H1 (cell line): ENCODE results near the gene MAS1L. TPM values are rescaled to one million over a fixed set of nuclear protein-coding genes. Genes with fewer than 3 reads are reported as not detected.

Source experiments
- CTCF ChIA-PET: fragments of 300-600 bp; sonication (Branson Sonifier 250); formaldehyde crosslinking; loops from one replicate; lab custom pipeline; 2021; ENCODE audit not compliant: partially characterized antibody; lab: Charles Lee
- POLR2A ChIA-PET: fragments of 300-600 bp; sonication (Branson Sonifier 250); formaldehyde crosslinking; loops from one replicate; lab custom pipeline; 2021; ENCODE audit warnings: inconsistent platforms; ENCODE audit not compliant: partially characterized antibody; lab: Charles Lee
- DNase-seq, 2 experiments: peaks; one replicate each; pipeline versions ENCODE4 v3.0.0 to v3.0.0-alpha.2; 2010 to 2022; ENCODE audit warnings: low spot score in 2 of 2, low read depth in 1 of 2, mixed read lengths in 1 of 2
- FAIRE-seq: peaks from 2 replicates; lab custom pipeline; 2011; peaks lifted over from hg19 to GRCh38; lab: Jason Lieb, UNC
- H2AFZ ChIP-seq: 2 replicates; pipeline ENCODE4 v1.8.1; 2012; ENCODE audit warnings: low read length, inconsistent platforms
- H2AK5ac ChIP-seq: 2 replicates; pipeline ENCODE4 v1.6.1; 2013; ENCODE audit warnings: low read depth, low read length
- H2BK120ac ChIP-seq: replicated peaks from 2 replicates; pipeline ENCODE3; 2013; ENCODE audit warnings: low read depth, low read length, inconsistent platforms
- H2BK12ac ChIP-seq: 2 replicates; pipeline ENCODE4 v1.6.1; 2013; ENCODE audit warnings: low read depth, low read length
- H2BK15ac ChIP-seq: 2 replicates; pipeline ENCODE4 v1.6.1; 2013; ENCODE audit warnings: low read length
- H2BK20ac ChIP-seq: 2 replicates; pipeline ENCODE4 v1.6.1; 2013; ENCODE audit warnings: low read length
- H2BK5ac ChIP-seq: 2 replicates; pipeline ENCODE4 v1.6.1; 2013; ENCODE audit warnings: low read depth, low read length
- H3K14ac ChIP-seq: 2 replicates; pipeline ENCODE4 v1.6.1; 2013; ENCODE audit warnings: inconsistent platforms; ENCODE audit not compliant: insufficient read length
- H3K18ac ChIP-seq: 2 replicates; pipeline ENCODE4 v1.6.1; 2013; ENCODE audit warnings: low read length; ENCODE audit errors: extremely low read depth
- H3K23ac ChIP-seq: 2 replicates; pipeline ENCODE4 v1.6.1; 2013; ENCODE audit warnings: inconsistent platforms; ENCODE audit not compliant: insufficient read length
- H3K23me2 ChIP-seq: 2 replicates; pipeline ENCODE4 v1.6.1; 2013; ENCODE audit warnings: low read depth, low read length
- H3K27ac ChIP-seq: 2 replicates; pipeline ENCODE4 v1.6.1; 2011; ENCODE audit warnings: low read depth, low read length, inconsistent platforms
- H3K27me3 ChIP-seq, 4 experiments: replicated peaks in 1 of 4; 1 replicate in 1 of 4; 2 replicates in 3 of 4; pipeline versions ENCODE4 v1.6.1 to v1.8.1; 2011 to 2013; ENCODE audit warnings: low read length in 3 of 4, mild to moderate bottlenecking in 3 of 4, inconsistent platforms in 2 of 4, mixed read lengths in 2 of 4, moderate library complexity in 1 of 4; ENCODE audit not compliant: control insufficient read depth in 3 of 4, insufficient read depth in 3 of 4; ENCODE audit errors: extremely low read depth in 1 of 4
- H3K36me3 ChIP-seq, 4 experiments: 2 replicates each; pipeline versions ENCODE4 v1.6.1 to v1.8.1; 2011 to 2013; ENCODE audit warnings: mild to moderate bottlenecking in 4 of 4, low read length in 3 of 4, moderate library complexity in 2 of 4, control low read depth in 1 of 4, inconsistent platforms in 1 of 4; ENCODE audit not compliant: insufficient read depth in 4 of 4, control insufficient read depth in 2 of 4
- H3K4ac ChIP-seq: replicated peaks from 2 replicates; pipeline ENCODE3; 2013; ENCODE audit warnings: low read length, low read depth, mixed read lengths, inconsistent platforms; ENCODE audit not compliant: insufficient read length
- H3K4me1 ChIP-seq, 4 experiments: replicated peaks in 1 of 4; 1 replicate in 1 of 4; 2 replicates in 3 of 4; pipeline versions ENCODE4 v1.6.1 to v1.8.1; 2011 to 2013; ENCODE audit warnings: low read length in 3 of 4, inconsistent platforms in 2 of 4, mixed read lengths in 1 of 4; ENCODE audit not compliant: insufficient read depth in 4 of 4, control insufficient read depth in 3 of 4
- H3K4me2 ChIP-seq, 2 experiments: 2 replicates each; pipeline versions ENCODE4 v1.6.1 to v1.8.1; 2011 to 2013; ENCODE audit warnings: low read depth in 2 of 2, low read length in 2 of 2, control low read depth in 1 of 2, inconsistent platforms in 1 of 2, mild to moderate bottlenecking in 1 of 2; ENCODE audit not compliant: insufficient read depth in 1 of 2
- H3K4me3 ChIP-seq, 4 experiments: fragments of 200-600, 300-600 bp in 1 of 4; sonication (generic), shearing (Covaris generic), sonication (Bioruptor Twin) in 1 of 4; 2 replicates each; pipeline versions ENCODE4 v1.5.1 to v1.8.1; 2011 to 2016; ENCODE audit warnings: low read length in 4 of 4, low read depth in 3 of 4, control low read depth in 2 of 4, inconsistent platforms in 2 of 4, mild to moderate bottlenecking in 2 of 4, mixed read lengths in 1 of 4, moderate library complexity in 1 of 4; ENCODE audit not compliant: insufficient read depth in 2 of 4; ENCODE audit errors: extremely low read depth in 1 of 4
- H3K56ac ChIP-seq: replicated peaks from 2 replicates; pipeline ENCODE3; 2013; ENCODE audit warnings: low read depth, mild to moderate bottlenecking, mixed read lengths, low read length, inconsistent platforms; ENCODE audit not compliant: insufficient read length
- H3K79me1 ChIP-seq: 2 replicates; pipeline ENCODE4 v1.6.1; 2013; ENCODE audit warnings: low read depth, low read length, control low read depth
- H3K79me2 ChIP-seq, 2 experiments: 2 replicates each; pipeline versions ENCODE4 v1.6.1 to v1.8.1; 2012 to 2013; ENCODE audit warnings: low read length in 2 of 2, mild to moderate bottlenecking in 2 of 2, inconsistent platforms in 1 of 2; ENCODE audit not compliant: insufficient read depth in 2 of 2, control insufficient read depth in 1 of 2
- H3K9ac ChIP-seq, 4 experiments: replicated peaks in 1 of 4; 1 replicate in 1 of 4; 2 replicates in 3 of 4; pipeline versions ENCODE4 v1.6.1 to v1.8.1; 2011 to 2013; ENCODE audit warnings: low read depth in 3 of 4, low read length in 3 of 4, control low read depth in 2 of 4, mild to moderate bottlenecking in 2 of 4, moderate library complexity in 2 of 4, inconsistent platforms in 1 of 4; ENCODE audit errors: extremely low read depth in 1 of 4
- H3K9me3 ChIP-seq, 2 experiments: 2 replicates each; pipeline versions ENCODE4 v1.6.1 to v1.8.1; 2012 to 2013; ENCODE audit warnings: mild to moderate bottlenecking in 2 of 2, moderate library complexity in 2 of 2, control low read depth in 1 of 2, inconsistent platforms in 1 of 2, low read depth in 1 of 2, low read length in 1 of 2, mixed read lengths in 1 of 2; ENCODE audit not compliant: insufficient read depth in 2 of 2
- H4K20me1 ChIP-seq, 2 experiments: replicated peaks in 1 of 2; 2 replicates each; pipeline versions ENCODE3 to v1.8.1; 2011 to 2013; ENCODE audit warnings: inconsistent platforms in 2 of 2, low read length in 2 of 2, mild to moderate bottlenecking in 1 of 2; ENCODE audit not compliant: insufficient read depth in 2 of 2, control insufficient read depth in 1 of 2
- H4K5ac ChIP-seq: 2 replicates; pipeline ENCODE4 v1.6.1; 2013; ENCODE audit warnings: low read length, low read depth, mixed read lengths, inconsistent platforms; ENCODE audit not compliant: insufficient read length
- H4K8ac ChIP-seq: 2 replicates; pipeline ENCODE4 v1.8.0; 2013; ENCODE audit warnings: mild to moderate bottlenecking, moderate library complexity, low read length, inconsistent platforms; ENCODE audit not compliant: insufficient read depth; ENCODE audit errors: extremely low read depth
- H4K91ac ChIP-seq: replicated peaks from 2 replicates; pipeline ENCODE3; 2013; ENCODE audit warnings: low read length, mixed read lengths, inconsistent platforms; ENCODE audit not compliant: insufficient read length
- BRCA1 ChIP-seq: IDR thresholded peaks from 2 replicates; pipeline ENCODE4 v1.6.1; 2012; ENCODE audit warnings: low read depth, low read length, improper control_type of control experiment
- JUN ChIP-seq: IDR thresholded peaks from 2 replicates; pipeline ENCODE4 v1.6.1; 2011; ENCODE audit warnings: low read depth, mild to moderate bottlenecking, improper control_type of control experiment, low read length
- MAFK ChIP-seq: IDR thresholded peaks from 2 replicates; pipeline ENCODE4 v1.6.1; 2012; ENCODE audit warnings: low read depth, mild to moderate bottlenecking, improper control_type of control experiment, low read length
- PHF8 ChIP-seq: fragments of 200-600 bp; sonication (generic); conservative IDR thresholded peaks from 2 replicates; pipeline ENCODE4 v1.7.1; 2012; ENCODE audit warnings: low read depth, mild to moderate bottlenecking, inconsistent platforms, low read length, moderate library complexity
- RFX5 ChIP-seq: IDR thresholded peaks from 2 replicates; pipeline ENCODE4 v1.6.1; 2011; ENCODE audit warnings: low read depth, low read length, improper control_type of control experiment, borderline replicate concordance
- RNF2 ChIP-seq: fragments of 200-900, 300-1000 bp; sonication (generic); IDR thresholded peaks from 2 replicates; pipeline ENCODE4 v1.7.1; 2016; ENCODE audit warnings: borderline replicate concordance, low read depth, mild to moderate bottlenecking, antibody characterized with exemption, low read length; ENCODE audit not compliant: poor library complexity, severe bottlenecking; ENCODE audit errors: missing control alignments
- RXRA ChIP-seq: IDR thresholded peaks from 2 replicates; pipeline ENCODE4 v1.6.1; 2011; ENCODE audit warnings: low read depth, mild to moderate bottlenecking, low read length, moderate library complexity; ENCODE audit not compliant: insufficient read depth
- SIRT6 ChIP-seq: IDR thresholded peaks from one replicate; pipeline ENCODE4 v1.7.1; 2012; ENCODE audit warnings: low read length, inconsistent platforms
- SP1 ChIP-seq: IDR thresholded peaks from 2 replicates; pipeline ENCODE4 v1.6.1; 2011; ENCODE audit warnings: low read depth, low read length
- TBP ChIP-seq: IDR thresholded peaks from 2 replicates; pipeline ENCODE4 v1.6.1; 2011; ENCODE audit warnings: low read depth, low read length, improper control_type of control experiment
- TCF12 ChIP-seq: IDR thresholded peaks from 2 replicates; pipeline ENCODE4 v1.6.1; 2011; ENCODE audit warnings: low read depth, mild to moderate bottlenecking, low read length
- TEAD4 ChIP-seq: IDR thresholded peaks from 2 replicates; pipeline ENCODE4 v1.6.1; 2012; ENCODE audit warnings: low read depth, low read length, inconsistent platforms, mixed read lengths
- WGBS, 2 experiments: shearing (Covaris generic) in 1 of 2; methylation state at CpG; one replicate each; pipeline versions ENCODE4 v1.1.6 to v1.1.7; 2013 to 2015; ENCODE audit warnings: low lambda C conversion rate in 2 of 2, mixed read lengths in 2 of 2, inconsistent platforms in 1 of 2, low coverage in 1 of 2, missing lambda C conversion rate in 1 of 2; ENCODE audit not compliant: insufficient replicate concordance in 2 of 2, insufficient coverage in 1 of 2, insufficient read length in 1 of 2; ENCODE audit errors: extremely low coverage in 1 of 2, missing lambda C conversion rate in 1 of 2; 5-methylcytosine and 5-hydroxymethylcytosine counted together
- polyA plus RNA-seq, 7 experiments: library from polyadenylated mRNA; depleted of rRNA in 3 of 7; stranded (reverse) in 5 of 7; unstranded in 2 of 7; fragments of >200 nt in 5 of 7; fragments of 200-250 nt in 2 of 7; gene quantifications; 1 replicate in 5 of 7; 2 replicates in 1 of 7; 4 replicates in 1 of 7; pipeline versions ENCODE4 v1.2.1 to v1.2.3, GENCODE V29; 2011 to 2013; ENCODE audit warnings: missing spikeins in 2 of 7, mixed read lengths in 2 of 7
- total RNA-seq: library from RNA; stranded (reverse); fragmentation: NEBNext Ultra II Directional; extraction: Animal tissue kit (Norgen Biotek cat#: 25700); gene quantifications from 2 replicates; pipeline ENCODE4 v1.2.1, GENCODE V29; 2021
- TF ChIP-seq, protein P1 (sequence below): IDR thresholded peaks from 2 replicates; pipeline ENCODE4 v1.6.1; 2012; ENCODE audit warnings: low read length, inconsistent platforms

The MAS1L gene
- total and polyA plus RNA-seq, 2 of the 8 experiments (the other 6 are each of a cell fraction or from before 2014, with no cell fraction given) = not detected

DNA sequence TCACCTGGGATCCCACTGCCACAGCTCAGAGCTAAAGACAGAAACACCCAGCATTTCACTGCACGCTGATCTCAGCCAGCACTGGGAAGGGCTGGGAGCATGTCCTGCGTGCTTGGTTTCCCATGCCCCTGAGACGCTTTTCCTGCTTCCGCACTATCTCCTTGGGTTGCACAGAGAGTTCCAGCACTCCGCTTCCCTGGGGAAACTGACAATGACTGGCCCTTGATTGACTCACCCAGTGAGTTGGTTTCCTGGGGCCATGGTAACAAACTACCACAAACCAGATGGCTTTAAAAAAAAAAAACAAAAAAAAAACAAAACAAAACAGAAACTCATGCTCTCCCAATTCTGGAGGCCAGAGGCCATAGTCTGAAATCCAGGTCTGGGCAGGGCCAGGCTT lies 14.8 kb upstream of the MAS1L start:
- Histone ChIP-seq H3K79me1 (no peaks in the 10 kb centered on the region; the same call in 1 of the 2 replicates), H4K5ac (no peak overlapping the region), H3K23ac (no peak overlapping the region), H4K91ac (no peak overlapping the region), H3K56ac (no peak overlapping the region), H3K4me3 (no peak overlapping the region), H3K27ac (no peak overlapping the region), H2AFZ (no peak overlapping the region; the same call in 1 of the 2 replicates), H3K27me3 (no peaks in the 10 kb centered on the region), H3K23me2 (no peaks in the 10 kb centered on the region), H2BK5ac (no peak overlapping the region; the same call in 1 of the 2 replicates), H3K4me2 (no peak overlapping the region), H2BK15ac (no peak overlapping the region), H3K9ac (0 out of 7 replicates have a peak overlapping the region, but pooled peaks of 1 of the 4 experiments have one; percentile 9), H2BK12ac (no peak overlapping the region), H4K20me1 (no peaks in the 10 kb centered on the region), H3K18ac (no peak overlapping the region), H2BK20ac (no peak overlapping the region), H3K79me2 (no peaks in the 10 kb centered on the region), H3K36me3 (no peaks in the 10 kb centered on the region), H3K4me1 (no peaks in the 10 kb centered on the region; a peak in 1 of 7 replicates), H3K14ac (no peak overlapping the region), H3K4ac (no peak overlapping the region), H2BK120ac (no peak overlapping the region), H2AK5ac (no peak overlapping the region), H3K9me3 (no peaks in the 10 kb centered on the region), H4K8ac (no peak overlapping the region)
- peak in 1 of 2 experiments; percentile 14 for DNase-seq
- WGBS, 2 experiments = 90% methylated on average over 5 of the region's 5 CpGs; no CpG with 5 or more reads in 1 of the 2 experiments
- FAIRE-seq = no peak
- ChIA-PET CTCF (no interaction called here), POLR2A (no interaction called here)
- TF ChIP-seq PHF8 (no peak), RXRA (no peak), TCF12 (no peak), RFX5 (no peak), SP1 (no peak), RNF2 (no peak), JUN (no peak), BRCA1 (no peak), MAFK (no peak), SIRT6 (no peak), TBP (no peak), TEAD4 (no peak)
- TF ChIP-seq, protein P1, sequence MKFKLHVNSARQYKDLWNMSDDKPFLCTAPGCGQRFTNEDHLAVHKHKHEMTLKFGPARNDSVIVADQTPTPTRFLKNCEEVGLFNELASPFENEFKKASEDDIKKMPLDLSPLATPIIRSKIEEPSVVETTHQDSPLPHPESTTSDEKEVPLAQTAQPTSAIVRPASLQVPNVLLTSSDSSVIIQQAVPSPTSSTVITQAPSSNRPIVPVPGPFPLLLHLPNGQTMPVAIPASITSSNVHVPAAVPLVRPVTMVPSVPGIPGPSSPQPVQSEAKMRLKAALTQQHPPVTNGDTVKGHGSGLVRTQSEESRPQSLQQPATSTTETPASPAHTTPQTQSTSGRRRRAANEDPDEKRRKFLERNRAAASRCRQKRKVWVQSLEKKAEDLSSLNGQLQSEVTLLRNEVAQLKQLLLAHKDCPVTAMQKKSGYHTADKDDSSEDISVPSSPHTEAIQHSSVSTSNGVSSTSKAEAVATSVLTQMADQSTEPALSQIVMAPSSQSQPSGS = no peak
